ENCODE results near the gene CCNH. TPM values are rescaled to one million over a fixed set of nuclear protein-coding genes. Genes with fewer than 3 reads are reported as not detected.

Gene CCNH
- total and polyA plus RNA-seq, 3 donors from 2014 or later, result 105 to 167 (median 142) TPM

DNA sequence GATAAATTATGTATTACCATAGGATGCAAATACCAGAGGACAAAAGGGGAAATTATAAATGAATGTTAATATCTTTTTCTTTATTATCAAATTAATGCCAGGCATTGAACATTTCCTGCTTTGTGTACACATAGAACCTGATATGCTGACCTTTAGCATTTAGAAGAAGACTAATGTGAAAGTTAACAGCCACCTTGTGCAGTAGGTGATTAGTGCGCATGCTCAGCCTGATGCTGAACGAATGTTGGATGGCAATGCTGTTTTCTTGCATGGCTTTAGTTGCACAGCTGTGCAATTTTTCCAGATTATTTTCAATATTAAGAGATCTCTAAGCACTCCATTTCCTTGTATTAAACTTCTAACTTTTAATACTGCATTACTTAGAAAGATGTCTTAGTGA, 45.5 kb downstream of the CCNH start:
- 78 to 83% methylated on average over 2 of the region's 2 CpGs for WGBS, 2 donors

GRCh38 chr5:87361536-87362213, 51.1 kb downstream of the CCNH start:
- intact Hi-C loops (cut with DNase I; ENCODE audit: low total_unique reads), result no loop called here
- Histone ChIP-seq H3K27me3 (no peaks in the 10 kb centered on the region), H3K4me1 (no peaks in the 10 kb centered on the region), H3K27ac (no peak overlapping the region), H3K4me3 (no peak overlapping the region), H3K36me3 (ENCODE audit: low read depth, missing control alignments) (no peaks in the 10 kb centered on the region), H3K9me3 (no peaks in the 10 kb centered on the region)
- TF ChIP-seq POLR2A (IDR thresholded peaks at IDR 0.05) (no peak), CTCF (IDR thresholded peaks at IDR 0.05) (no peak)
- no peak for DNase-seq
- 87 to 97% methylated on average over 1 of the region's 1 CpG for WGBS, 2 donors

More for the DNA sequence above, 45.5 kb downstream of the CCNH start:
- Histone ChIP-seq H3K27ac (no peak overlapping the region), H3K27me3 (no peaks in the 10 kb centered on the region), H3K4me3 (no peak overlapping the region), H3K36me3 (ENCODE audit: low read depth, missing control alignments) (no peaks in the 10 kb centered on the region), H3K4me1 (no peaks in the 10 kb centered on the region), H3K9me3 (no peaks in the 10 kb centered on the region)
- no peak for DNase-seq
- intact Hi-C loops (cut with DNase I; ENCODE audit: low total_unique reads), result no loop called here
- TF ChIP-seq POLR2A (IDR thresholded peaks at IDR 0.05), result no peak
- no peak for TF ChIP-seq CTCF (IDR thresholded peaks at IDR 0.05)

- H3K9me3 ChIP-seq, result no peaks in the 10 kb centered on the region
- 80 to 91% methylated on average over 2 of the region's 2 CpGs for WGBS, 2 donors
- H3K27ac ChIP-seq, result no peak overlapping the region
- no peaks in the 10 kb centered on the region for H3K36me3 ChIP-seq (ENCODE audit: low read depth, missing control alignments)
- TF ChIP-seq CTCF (IDR thresholded peaks at IDR 0.05) (no peak), POLR2A (IDR thresholded peaks at IDR 0.05) (no peak)
- no peak for DNase-seq
- no peaks in the 10 kb centered on the region for H3K4me1 ChIP-seq
- intact Hi-C loops (cut with DNase I; ENCODE audit: low total_unique reads), result no loop called here
- no peak overlapping the region for H3K4me3 ChIP-seq
- no peaks in the 10 kb centered on the region for H3K27me3 ChIP-seq
Observed at GRCh38 chr5:87361031-87361445, 51.7 kb downstream of the CCNH start.

DNA sequence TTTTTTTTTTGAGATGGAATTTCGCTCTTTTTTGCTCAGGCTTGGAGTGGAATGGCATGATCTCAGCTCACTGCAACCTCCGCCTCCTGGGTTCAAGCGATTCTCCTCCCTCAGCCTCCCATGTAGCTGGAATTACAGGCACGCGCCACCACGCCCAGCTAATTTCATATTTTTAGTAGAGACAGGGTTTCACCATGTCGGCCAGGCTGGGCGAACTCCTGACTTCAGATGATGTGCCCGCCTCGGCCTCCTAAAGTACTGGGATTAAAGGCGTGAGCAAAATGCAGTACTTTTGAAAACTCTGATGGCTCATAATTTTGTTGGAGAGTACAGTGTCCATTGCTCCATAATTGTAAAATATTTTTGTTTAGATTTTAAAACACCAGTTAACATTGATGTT, 52.6 kb downstream of the CCNH start:
- Histone ChIP-seq H3K4me3 (no peak overlapping the region), H3K27me3 (no peaks in the 10 kb centered on the region), H3K36me3 (ENCODE audit: low read depth, missing control alignments) (no peaks in the 10 kb centered on the region), H3K4me1 (no peaks in the 10 kb centered on the region), H3K9me3 (no peaks in the 10 kb centered on the region), H3K27ac (no peak overlapping the region)
- intact Hi-C loops (cut with DNase I; ENCODE audit: low total_unique reads), result no loop called here
- DNase-seq, result no peak
- no peak for TF ChIP-seq POLR2A (IDR thresholded peaks at IDR 0.05)
- no peak for TF ChIP-seq CTCF (IDR thresholded peaks at IDR 0.05)
- WGBS, 2 donors, result 91 to 97% methylated on average over 11 of the region's 11 CpGs

DNA sequence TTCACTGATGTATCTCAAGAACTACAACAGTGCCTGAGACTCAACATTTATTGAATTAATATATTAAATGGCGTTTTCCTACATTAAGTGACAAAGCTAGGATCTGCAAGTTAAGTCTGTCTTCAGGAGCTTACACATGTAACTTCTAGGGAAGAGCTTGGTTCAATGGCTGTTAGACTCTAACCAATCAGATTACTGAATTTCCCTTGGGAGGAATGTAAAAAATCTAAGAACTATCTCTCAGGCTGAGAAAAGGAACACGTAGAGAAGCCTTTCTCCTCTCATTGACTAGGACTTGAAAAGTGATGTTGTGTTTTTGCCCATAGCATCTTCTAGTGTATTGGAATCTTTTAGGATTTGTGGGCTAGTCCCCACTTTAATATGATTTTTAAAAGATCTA, 53.6 kb downstream of the CCNH start:
- Histone ChIP-seq H3K4me1 (no peaks in the 10 kb centered on the region), H3K36me3 (ENCODE audit: low read depth, missing control alignments) (no peaks in the 10 kb centered on the region), H3K27me3 (no peaks in the 10 kb centered on the region), H3K27ac (no peak overlapping the region), H3K9me3 (no peaks in the 10 kb centered on the region), H3K4me3 (no peak overlapping the region)
- intact Hi-C loops (cut with DNase I; ENCODE audit: low total_unique reads), result no loop called here
- WGBS, 2 donors, result 84 to 90% methylated on average over 2 of the region's 2 CpGs
- no peak for DNase-seq
- no peak for TF ChIP-seq CTCF (IDR thresholded peaks at IDR 0.05)
- no peak for TF ChIP-seq POLR2A (IDR thresholded peaks at IDR 0.05)

All from testis (tissue), 3 donors.